Measurements from ENCODE around the gene STIMATE. TPM values are rescaled to one million over a fixed set of nuclear protein-coding genes. Genes with fewer than 3 reads are reported as not detected.

STIMATE gene
- total RNA-seq, 1 donor from 2014 or later, result 28.8 TPM

DNA sequence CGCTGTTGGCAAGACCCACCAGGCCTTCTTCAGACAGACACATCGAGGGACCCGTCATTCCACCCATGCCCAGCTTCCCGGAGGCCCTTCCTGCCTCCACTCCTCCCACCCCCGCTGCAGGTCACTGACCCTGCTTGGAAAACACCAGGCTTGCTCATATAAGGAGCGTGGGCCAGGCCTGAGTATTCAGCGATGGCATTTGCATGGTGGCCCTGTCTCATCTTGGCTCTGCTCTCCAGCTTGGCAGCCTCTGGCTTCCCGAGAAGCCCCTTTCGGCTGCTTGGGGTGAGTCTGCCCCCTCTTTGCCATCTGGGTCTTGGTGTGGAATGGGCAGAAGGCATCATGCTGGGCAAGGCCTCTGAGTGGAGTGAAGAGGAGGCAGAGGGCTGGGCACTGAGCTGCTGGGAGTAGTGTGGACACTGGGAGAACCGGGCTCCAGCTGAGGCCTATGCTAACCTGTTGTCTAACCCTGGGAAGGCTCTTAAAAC lies 102.7 kb downstream of the STIMATE start, which contains the start of gene ITIH3:
ITIH3 (plus strand) TSS at position 185 of the 488 bp plus-strand sequence; CDS start at position 193, 8 bp downstream.
- Mint-ChIP-seq H3K36me3 (no peaks in the 10 kb centered on the region), H3K27ac (no peak within 1 kb of the TSS), H3K4me3 (no peak within 1 kb of the TSS), H3K27me3 (ENCODE audit: low read depth) (no peaks in the 10 kb centered on the region), H3K9me3 (no peaks in the 10 kb centered on the region), H3K4me1 (peaks cover 10% of the 10 kb centered on the region)
- no peak for TF ChIP-seq CTCF (IDR thresholded peaks at IDR 0.05; ENCODE audit: unreplicated experiment)
- no peak for DNase-seq (ENCODE audit: low spot score in 2 of 2, unreplicated experiment in 2 of 2)

GRCh38 chr3:52793702-52794611 lies 103.4 kb downstream of the STIMATE start:
- no peak for DNase-seq (ENCODE audit: low spot score in 2 of 2, unreplicated experiment in 2 of 2)
- Mint-ChIP-seq H3K27ac (no peak overlapping the region), H3K36me3 (no peaks in the 10 kb centered on the region), H3K9me3 (no peaks in the 10 kb centered on the region), H3K27me3 (ENCODE audit: low read depth) (no peaks in the 10 kb centered on the region), H3K4me3 (no peak overlapping the region), H3K4me1 (peaks cover 8% of the 10 kb centered on the region)
- no peak for TF ChIP-seq CTCF (IDR thresholded peaks at IDR 0.05; ENCODE audit: unreplicated experiment)

DNA sequence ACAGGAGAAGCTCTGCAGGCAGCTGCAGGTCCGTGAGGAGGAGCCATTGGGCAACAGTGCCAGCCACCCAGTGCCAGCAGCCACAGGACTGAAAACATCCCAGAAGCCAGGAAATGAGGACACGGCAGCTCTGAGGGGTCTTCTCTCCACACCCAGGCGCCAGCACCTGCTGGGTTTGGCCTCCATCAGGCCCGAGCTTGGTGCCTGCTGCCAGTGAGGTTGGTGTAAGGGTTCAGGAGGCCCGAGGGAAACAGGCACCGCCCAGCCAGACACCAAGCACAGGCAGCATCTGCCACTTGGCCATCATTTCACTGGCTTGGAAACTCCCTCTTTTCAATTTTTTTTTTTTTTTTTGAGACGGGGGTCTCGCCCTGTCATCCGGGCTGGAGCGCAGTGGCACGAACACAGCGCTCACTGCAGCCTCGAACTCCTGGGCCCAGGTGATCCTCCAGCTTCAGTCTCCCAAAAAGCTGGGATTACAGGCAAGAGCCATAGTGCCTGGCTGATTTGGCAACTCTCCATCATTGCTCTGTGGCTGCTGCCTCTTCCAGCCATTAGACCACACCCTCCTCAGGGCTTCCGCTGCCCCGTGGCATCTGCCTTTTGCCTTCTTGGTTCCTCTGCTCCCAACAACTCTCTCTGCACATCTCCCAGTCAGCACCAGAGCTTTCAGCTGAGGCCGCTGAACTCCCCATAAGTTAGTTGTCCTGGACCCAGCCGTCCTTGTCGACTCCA lies 104.2 kb downstream of the STIMATE start:
- Mint-ChIP-seq H3K36me3 (no peaks in the 10 kb centered on the region), H3K4me1 (no peaks in the 10 kb centered on the region), H3K4me3 (no peak overlapping the region), H3K27me3 (ENCODE audit: low read depth) (no peaks in the 10 kb centered on the region), H3K27ac (no peak overlapping the region), H3K9me3 (no peaks in the 10 kb centered on the region)
- TF ChIP-seq CTCF (IDR thresholded peaks at IDR 0.05; ENCODE audit: unreplicated experiment), result no peak
- DNase-seq (ENCODE audit: low spot score in 2 of 2, unreplicated experiment in 2 of 2), result no peak

- Mint-ChIP-seq H3K4me3 (no peak overlapping the region), H3K27ac (no peak overlapping the region), H3K27me3 (ENCODE audit: low read depth) (no peaks in the 10 kb centered on the region), H3K9me3 (no peaks in the 10 kb centered on the region), H3K4me1 (no peaks in the 10 kb centered on the region), H3K36me3 (no peaks in the 10 kb centered on the region)
- DNase-seq (ENCODE audit: low spot score in 2 of 2, unreplicated experiment in 2 of 2), result no peak
- TF ChIP-seq CTCF (IDR thresholded peaks at IDR 0.05; ENCODE audit: unreplicated experiment), result no peak
These were observed 104.9 kb downstream of the STIMATE start for GRCh38 chr3:52792413-52792812.

GRCh38 chr3:52791928-52792327 lies 105.4 kb downstream of the STIMATE start:
- H3K4me1 Mint-ChIP-seq, result no peaks in the 10 kb centered on the region
- H3K9me3 Mint-ChIP-seq, result no peaks in the 10 kb centered on the region
- H3K27ac Mint-ChIP-seq, result no peak overlapping the region
- no peaks in the 10 kb centered on the region for H3K27me3 Mint-ChIP-seq (ENCODE audit: low read depth)
- TF ChIP-seq CTCF (IDR thresholded peaks at IDR 0.05; ENCODE audit: unreplicated experiment), result no peak
- no peaks in the 10 kb centered on the region for H3K36me3 Mint-ChIP-seq
- H3K4me3 Mint-ChIP-seq, result no peak overlapping the region
- DNase-seq (ENCODE audit: low spot score in 2 of 2, unreplicated experiment in 2 of 2), result no peak
